Measurements from ENCODE around the gene APC2.
"Not testable (repeated sequence)": the region's sequence is repeated elsewhere in the genome, so short reads cannot be mapped to it uniquely, and the experiment has no call there.

Gene APC2

GRCh38 chr19:1497578-1498235 is 47.8 kb downstream of the APC2 start:
- DNase-seq = no peak

- DNase-seq = not testable (repeated sequence)
Measured at GRCh38 chr19:1499231-1499630, 49.3 kb downstream of the APC2 start.

- DNase-seq = no peak
Measured at GRCh38 chr19:1501200-1501595, 51.3 kb downstream of the APC2 start.

- no peak for DNase-seq
Measured at GRCh38 chr19:1502433-1503088, 52.6 kb downstream of the APC2 start.

- DNase-seq = peak; percentile 73
Measured at GRCh38 chr19:1503089-1503924, 53.4 kb downstream of the APC2 start.

GRCh38 chr19:1503925-1504773 is 54.2 kb downstream of the APC2 start:
- DNase-seq = no peak

- DNase-seq = no peak
Measured at GRCh38 chr19:1505012-1505411, 55.1 kb downstream of the APC2 start.

- no peak for DNase-seq
Measured at GRCh38 chr19:1505991-1506881, 56.3 kb downstream of the APC2 start.

GRCh38 chr19:1507192-1507660 is 57.3 kb downstream of the APC2 start:
- no peak for DNase-seq

GRCh38 chr19:1507763-1508506 is 58.0 kb downstream of the APC2 start:
- DNase-seq = peak; percentile 91

GRCh38 chr19:1508507-1508856 is 58.6 kb downstream of the APC2 start:
- DNase-seq = no peak

- DNase-seq = no peak
Measured at GRCh38 chr19:1509602-1510441, 59.9 kb downstream of the APC2 start.

- no peak for DNase-seq
Measured at GRCh38 chr19:1510442-1510806, 60.5 kb downstream of the APC2 start.

- no peak for DNase-seq
Measured at GRCh38 chr19:1510807-1511206, 60.9 kb downstream of the APC2 start.

- no peak for DNase-seq
Measured at GRCh38 chr19:1511318-1512317, 61.7 kb downstream of the APC2 start.

- DNase-seq = peak; percentile 82
Measured at GRCh38 chr19:1512671-1513498, 63.0 kb downstream of the APC2 start, which contains the start of gene ADAMTSL5. ADAMTSL5 (minus strand) TSS chr19:1513019; CDS start chr19:1510943, 2,076 bp downstream.

- DNase-seq = peak; percentile 84
Measured at GRCh38 chr19:1513499-1514294, 63.8 kb downstream of the APC2 start.
